GM18526 (cell line): ENCODE data around the gene CDKL5.
A peak's percentile ranks its signal among the peaks of the same experiment; 100 is the strongest.

ENCODE experiments used
- POLR2A ChIP-seq: IDR thresholded peaks from 3 replicates; pipeline ENCODE4 v1.6.1; 2011; ENCODE audit not compliant: insufficient read length; ENCODE audit errors: extremely low read depth

The CDKL5 gene

GRCh38 chrX:18652636-18653035 is 227.2 kb downstream of the CDKL5 start:
- no peak for TF ChIP-seq POLR2A

- TF ChIP-seq POLR2A: no peak
These were observed 229.7 kb downstream of the CDKL5 start for GRCh38 chrX:18654875-18655836.

GRCh38 chrX:18661273-18661672 is 235.9 kb downstream of the CDKL5 start:
- TF ChIP-seq POLR2A: no peak

- no peak for TF ChIP-seq POLR2A
These were observed 239.5 kb downstream of the CDKL5 start for GRCh38 chrX:18664947-18665346.

GRCh38 chrX:18666614-18667013 is 241.2 kb downstream of the CDKL5 start:
- TF ChIP-seq POLR2A: no peak

- no peak for TF ChIP-seq POLR2A
These were observed 242.8 kb downstream of the CDKL5 start for GRCh38 chrX:18668071-18668835.

- TF ChIP-seq POLR2A: no peak
These were observed 246.6 kb downstream of the CDKL5 start, which contains the start of gene RS1 for GRCh38 chrX:18672008-18672407. Gene RS1 (minus strand): TSS chrX:18672108. CDS start chrX:18672068, 40 bp downstream.

- TF ChIP-seq POLR2A: no peak
These were observed 249.0 kb downstream of the CDKL5 start for GRCh38 chrX:18674417-18674787.

- TF ChIP-seq POLR2A: peak; percentile 27
These were observed 249.7 kb downstream of the CDKL5 start for GRCh38 chrX:18674788-18675735.

- no peak for TF ChIP-seq POLR2A
These were observed 250.6 kb downstream of the CDKL5 start for GRCh38 chrX:18676050-18676449.

GRCh38 chrX:18676470-18676869 is 251.1 kb downstream of the CDKL5 start:
- TF ChIP-seq POLR2A: no peak

GRCh38 chrX:18677161-18677869 is 251.9 kb downstream of the CDKL5 start:
- TF ChIP-seq POLR2A: no peak

- TF ChIP-seq POLR2A: no peak
These were observed 256.6 kb downstream of the CDKL5 start for GRCh38 chrX:18681996-18682395.

- TF ChIP-seq POLR2A: no peak
These were observed 257.6 kb downstream of the CDKL5 start for GRCh38 chrX:18682979-18683387.
